Stimulated activated CD4-positive, alpha-beta T cell treated with anti-CD3 and anti-CD28 coated beads, Interleukin-2, amount 100 ng/mL, for 48 hours (primary cell): Measurements from ENCODE around the gene PLD1.
"Not testable (repeated sequence)": the region's sequence is repeated elsewhere in the genome, so short reads cannot be mapped to it uniquely, and the experiment has no call there.

Experiments used
- DNase-seq, 2 donors: peaks; one replicate each; pipeline ENCODE4 v3.0.0-alpha.2; 2020

PLD1 gene

DNA sequence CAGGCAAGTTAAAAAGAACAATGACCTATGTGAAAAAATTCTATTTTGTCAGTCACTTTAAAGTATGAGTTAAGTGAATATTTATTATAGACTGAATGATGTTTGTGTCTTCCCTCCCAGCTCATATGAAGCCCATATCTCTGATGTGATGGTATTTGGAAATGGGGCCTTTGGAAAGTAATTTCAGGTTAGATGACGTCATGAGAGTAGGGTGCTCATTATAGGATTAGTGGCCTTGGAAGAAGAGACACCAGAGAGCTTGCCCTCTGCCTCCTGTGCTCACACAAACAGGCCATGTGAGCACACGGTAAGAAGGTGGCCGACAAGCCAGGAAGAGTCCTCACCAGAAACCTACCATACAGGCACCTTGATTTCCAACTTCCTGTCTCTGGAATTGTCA is 211.3 kb downstream of the PLD1 start:
- no peak for DNase-seq

- no peak for DNase-seq
Observed at GRCh38 chr3:171592786-171593185, 217.5 kb downstream of the PLD1 start.

GRCh38 chr3:171591070-171591469 is 219.2 kb downstream of the PLD1 start:
- DNase-seq, result no peak

DNA sequence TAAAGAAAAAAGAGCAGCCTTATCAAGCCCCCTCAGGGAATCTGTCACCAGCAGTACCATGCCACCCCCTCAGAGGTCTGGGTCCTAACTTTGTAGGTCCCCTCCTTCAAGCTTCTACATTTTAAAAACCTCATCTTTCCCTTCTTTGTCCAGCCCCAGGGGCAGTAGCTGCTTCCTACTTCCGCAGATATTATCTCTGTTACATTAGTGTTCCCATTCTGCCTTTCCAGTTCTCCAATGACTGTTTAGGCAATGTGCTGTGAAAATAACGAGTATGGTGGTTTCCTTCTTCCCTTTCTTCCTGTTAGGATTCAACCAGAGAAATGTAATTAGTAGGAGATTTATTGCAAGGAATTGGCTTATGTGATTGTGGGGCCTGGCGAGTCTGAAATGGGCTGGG is 224.0 kb downstream of the PLD1 start:
- DNase-seq, result no peak

DNA sequence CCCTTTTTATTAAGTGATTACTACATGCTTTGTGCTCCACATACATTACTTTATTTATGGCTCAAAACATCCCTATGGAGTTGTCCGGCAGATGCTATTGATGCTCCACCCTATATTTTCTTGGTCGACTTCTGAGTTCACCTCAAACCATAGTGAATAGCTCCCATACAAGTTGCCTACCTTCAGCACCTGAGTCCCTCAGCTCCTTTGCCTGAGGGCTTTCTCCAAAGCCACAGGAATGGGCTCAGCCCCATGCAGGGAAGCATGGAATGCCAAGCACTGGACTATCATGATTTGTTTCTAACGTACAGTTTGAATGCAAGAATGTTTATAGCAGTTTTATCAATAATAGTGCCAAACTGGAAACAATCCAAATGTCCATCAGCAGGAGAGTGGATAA is 225.2 kb downstream of the PLD1 start:
- no peak for DNase-seq

GRCh38 chr3:171584100-171584499 is 226.2 kb downstream of the PLD1 start:
- no peak for DNase-seq

- no peak for DNase-seq
Observed at GRCh38 chr3:171574556-171575240, 235.6 kb downstream of the PLD1 start.

DNA sequence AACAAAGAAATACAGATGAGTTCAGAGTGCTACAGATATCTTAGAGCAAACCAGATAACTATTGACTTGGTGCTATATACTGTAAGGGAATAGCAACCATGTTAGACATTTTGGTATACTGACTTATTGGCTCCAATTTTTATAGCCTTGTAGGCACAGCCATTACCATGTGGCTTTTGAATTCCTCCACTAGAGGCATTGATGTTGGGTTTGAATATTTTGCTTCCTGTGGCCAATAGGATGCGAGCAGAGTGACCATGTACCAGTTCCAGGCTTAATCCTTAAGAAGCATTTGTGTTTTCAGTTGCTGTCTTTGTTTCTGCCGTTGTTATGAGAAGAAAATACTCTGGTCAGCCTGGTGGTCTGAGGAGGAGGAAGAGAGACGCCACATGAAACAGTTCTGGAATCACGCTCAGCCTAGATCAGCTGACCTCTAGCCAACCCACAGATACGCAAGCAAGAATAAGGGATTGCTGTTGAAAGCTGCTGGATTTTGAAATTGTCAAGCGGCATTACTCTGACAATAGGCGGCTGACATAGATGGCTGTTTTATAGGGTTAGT is 240.6 kb downstream of the PLD1 start:
- DNase-seq, result no peak

DNA sequence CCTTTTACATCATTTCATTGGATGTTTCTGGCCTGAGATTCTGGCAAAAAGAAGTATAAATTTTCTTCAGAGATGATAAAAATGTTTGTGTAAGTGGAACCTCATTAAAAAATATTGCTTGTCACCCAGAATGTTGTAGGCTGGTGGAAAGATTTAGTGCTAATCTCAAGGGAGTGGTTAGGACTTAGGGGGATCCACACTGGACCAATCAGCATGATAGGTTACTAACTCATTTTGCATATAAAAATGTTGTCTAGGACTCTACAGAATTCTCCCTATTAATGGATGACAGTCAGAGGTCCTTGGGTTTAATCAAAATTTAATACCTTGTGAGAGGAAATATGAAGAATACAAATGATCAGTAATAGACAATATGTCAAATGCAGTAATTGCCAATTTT is 241.5 kb downstream of the PLD1 start:
- no peak for DNase-seq

- no peak for DNase-seq
Observed at GRCh38 chr3:171566803-171567422, 243.4 kb downstream of the PLD1 start.

DNA sequence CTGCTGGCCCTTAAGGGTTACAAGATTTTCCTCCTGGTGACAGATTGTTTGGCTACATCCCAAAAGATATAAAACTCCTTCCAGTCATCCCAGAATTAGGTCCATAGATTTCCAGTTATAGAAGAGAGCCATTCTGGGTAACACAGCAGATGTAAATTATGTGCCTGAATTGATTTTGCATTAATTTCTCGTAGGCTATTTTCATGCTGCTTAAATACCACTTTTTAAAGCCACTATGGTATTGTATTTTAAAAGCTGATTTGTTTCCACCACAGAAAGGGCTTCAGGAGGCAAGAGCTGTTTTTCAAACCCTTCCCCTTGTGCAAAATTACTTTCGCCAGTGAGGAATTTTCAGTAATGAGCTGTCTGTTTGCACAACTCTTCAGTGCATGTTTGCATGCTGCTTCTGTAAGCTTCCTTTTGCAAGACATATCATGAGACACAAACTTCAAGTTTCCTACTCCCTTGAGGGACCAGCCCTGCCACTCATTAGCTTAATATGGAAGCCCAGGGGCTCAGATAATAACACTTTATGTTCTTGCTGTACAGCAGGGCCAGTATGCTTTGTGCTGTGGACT is 244.7 kb downstream of the PLD1 start:
- DNase-seq, result no peak

GRCh38 chr3:171564748-171565480 is 245.4 kb downstream of the PLD1 start:
- no peak for DNase-seq

DNA sequence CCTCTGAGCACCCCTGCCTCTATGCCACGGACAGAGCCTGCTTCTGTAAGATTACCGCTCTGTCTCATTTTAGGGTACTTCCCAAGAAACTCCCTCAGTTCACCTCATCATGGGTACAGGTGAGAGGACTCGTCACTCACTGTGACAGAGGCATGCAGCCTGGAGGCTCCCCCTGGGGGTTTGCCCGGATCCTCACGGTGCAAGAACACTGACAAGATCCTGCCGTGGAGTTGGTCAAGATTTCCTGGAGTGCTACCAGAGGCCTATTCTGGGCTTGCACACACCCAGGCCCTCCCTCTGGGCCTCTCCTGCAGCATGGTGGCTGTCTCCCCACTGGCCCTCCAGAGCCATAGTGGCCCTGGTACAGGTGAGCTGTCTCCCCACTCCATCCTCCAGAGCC is 247.0 kb downstream of the PLD1 start:
- DNase-seq, result no peak

GRCh38 chr3:171562459-171562858 is 247.8 kb downstream of the PLD1 start:
- DNase-seq, result not testable (repeated sequence)

DNA sequence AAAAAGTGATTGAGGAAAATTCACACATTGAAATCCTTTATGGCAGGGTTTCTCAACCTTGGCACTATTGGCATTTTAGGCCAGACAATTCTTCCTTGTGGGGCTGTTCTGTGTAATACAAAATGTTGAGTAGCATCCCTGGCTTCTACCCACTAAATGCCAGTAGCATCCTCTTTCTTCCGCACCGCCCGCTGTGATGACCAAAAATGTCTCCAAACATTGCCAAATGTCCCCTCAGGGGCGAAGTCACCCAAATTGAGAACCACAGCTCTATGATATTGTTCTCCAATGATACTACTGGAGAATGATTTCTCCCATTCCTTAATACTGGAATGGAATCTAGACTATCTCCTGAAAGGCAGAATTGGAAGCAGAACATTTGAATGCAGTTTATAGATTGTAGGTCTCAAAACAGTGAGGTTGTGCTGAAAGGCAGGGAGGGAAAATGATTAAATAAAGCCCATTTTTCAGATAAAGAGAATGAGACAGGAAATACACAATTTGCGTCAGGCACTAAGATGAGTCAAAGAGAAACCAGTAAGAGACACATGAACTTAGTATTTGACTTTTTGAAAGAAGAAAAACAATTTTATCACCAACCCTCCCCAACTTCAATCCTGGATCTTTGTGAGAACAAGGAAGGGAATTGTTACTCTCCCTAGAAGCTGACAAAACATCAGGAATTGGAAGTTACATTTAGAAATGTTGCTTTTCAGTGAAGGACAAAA is 248.5 kb downstream of the PLD1 start:
- no peak for DNase-seq

DNA sequence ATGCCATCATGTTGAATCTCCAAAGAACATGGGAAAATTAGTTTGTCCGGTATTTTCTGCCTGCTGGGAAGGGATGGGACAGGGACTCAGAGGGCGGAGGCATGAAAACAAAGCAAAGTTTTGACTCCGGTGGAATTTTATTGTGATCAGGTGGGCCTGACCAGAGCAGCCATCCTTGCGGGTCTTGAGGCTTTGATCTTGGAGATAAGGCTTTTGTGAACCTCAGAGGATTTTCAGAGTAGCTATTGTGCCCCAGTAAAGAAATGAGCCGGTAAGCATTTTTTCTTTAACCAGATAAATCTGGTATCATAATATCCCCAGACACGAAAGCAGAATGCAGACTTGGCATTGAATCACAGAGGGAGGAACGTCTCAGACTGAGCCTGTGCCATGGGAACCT is 250.7 kb downstream of the PLD1 start:
- DNase-seq, result no peak

DNA sequence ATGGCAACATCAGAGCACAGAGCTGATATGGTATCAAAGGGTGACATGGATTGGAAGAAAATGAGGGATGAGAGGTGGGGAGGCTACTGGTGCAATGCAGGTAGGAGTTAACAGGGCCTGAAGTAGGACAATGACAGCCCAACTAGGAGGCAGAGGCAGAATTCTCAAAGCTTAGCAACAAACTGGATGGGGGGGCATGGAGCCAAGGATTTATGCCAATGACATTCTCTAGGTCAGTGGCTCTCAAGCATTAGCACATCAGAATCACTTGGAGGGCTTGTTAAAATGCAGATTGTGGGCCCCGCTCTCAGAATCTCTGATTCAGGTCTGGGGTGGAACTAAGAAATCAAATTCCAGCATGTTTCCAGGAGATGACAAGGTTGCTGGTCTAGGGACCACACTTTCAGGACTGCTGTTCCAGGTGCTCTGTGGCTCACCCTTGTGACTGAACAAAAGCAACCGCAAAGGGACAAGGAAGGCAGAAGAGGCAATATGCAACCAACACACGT is 252.0 kb downstream of the PLD1 start:
- DNase-seq, result no peak

DNA sequence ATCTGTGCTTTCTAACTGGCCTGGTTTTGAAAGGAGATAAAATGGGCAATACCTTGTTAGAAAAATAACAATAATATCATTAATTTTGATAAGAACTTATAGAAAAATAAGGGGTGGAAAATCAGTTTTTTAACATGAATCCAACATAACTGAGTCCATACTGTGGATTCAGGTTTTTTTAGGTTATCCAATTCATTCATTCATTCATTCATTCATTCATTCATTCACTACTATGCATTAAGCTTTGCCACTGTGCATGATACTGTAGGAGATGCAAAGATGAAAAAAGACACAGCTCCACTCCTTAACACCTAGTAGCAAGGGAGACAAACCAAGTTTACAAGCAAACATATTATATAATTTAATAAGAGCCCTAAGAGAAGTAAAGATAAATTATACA is 253.1 kb downstream of the PLD1 start:
- DNase-seq, result no peak

- DNase-seq, result no peak
Observed at GRCh38 chr3:171556574-171557145, 253.6 kb downstream of the PLD1 start.

GRCh38 chr3:171556148-171556547 is 254.1 kb downstream of the PLD1 start:
- DNase-seq, result no peak

- no peak for DNase-seq
Observed at GRCh38 chr3:171553086-171553485, 257.2 kb downstream of the PLD1 start.

GRCh38 chr3:171552531-171552930 is 257.8 kb downstream of the PLD1 start:
- DNase-seq, result no peak
